Nephron progenitor cell (in vitro differentiated cells): ENCODE results near the gene LBP.
"Not testable (repeated sequence)": the region's sequence is repeated elsewhere in the genome, so short reads cannot be mapped to it uniquely, and the experiment has no call there.

ENCODE experiments used
- DNase-seq: peaks from one replicate; pipeline ENCODE4 v3.0.0; 2021
- H3K27ac Mint-ChIP-seq: 2 replicates; pipeline ENCODE4 v1.8.0; 2021; ENCODE audit warnings: mild to moderate bottlenecking, moderate library complexity, mixed read lengths
- H3K27me3 Mint-ChIP-seq: 2 replicates; pipeline ENCODE4 v1.8.0; 2021; ENCODE audit warnings: mild to moderate bottlenecking, low read depth, mixed read lengths; ENCODE audit not compliant: poor library complexity
- H3K36me3 Mint-ChIP-seq: 2 replicates; pipeline ENCODE4 v1.8.0; 2021; ENCODE audit warnings: low read depth, mixed read lengths
- H3K4me1 Mint-ChIP-seq: 2 replicates; pipeline ENCODE4 v1.8.0; 2021; ENCODE audit warnings: mixed read lengths
- H3K4me3 Mint-ChIP-seq: 2 replicates; pipeline ENCODE4 v1.8.0; 2021; ENCODE audit warnings: mild to moderate bottlenecking, moderate library complexity, mixed read lengths
- H3K9me3 Mint-ChIP-seq: 2 replicates; pipeline ENCODE4 v1.8.0; 2021; ENCODE audit warnings: mild to moderate bottlenecking, moderate library complexity, mixed read lengths
- TF ChIP-seq, protein P1 (sequence below): fragments of 200-600 bp; sonication (generic); IDR thresholded peaks from 2 replicates; pipeline ENCODE4 v1.5.0; 2021; ENCODE audit warnings: antibody characterized with exemption

The LBP gene

DNA sequence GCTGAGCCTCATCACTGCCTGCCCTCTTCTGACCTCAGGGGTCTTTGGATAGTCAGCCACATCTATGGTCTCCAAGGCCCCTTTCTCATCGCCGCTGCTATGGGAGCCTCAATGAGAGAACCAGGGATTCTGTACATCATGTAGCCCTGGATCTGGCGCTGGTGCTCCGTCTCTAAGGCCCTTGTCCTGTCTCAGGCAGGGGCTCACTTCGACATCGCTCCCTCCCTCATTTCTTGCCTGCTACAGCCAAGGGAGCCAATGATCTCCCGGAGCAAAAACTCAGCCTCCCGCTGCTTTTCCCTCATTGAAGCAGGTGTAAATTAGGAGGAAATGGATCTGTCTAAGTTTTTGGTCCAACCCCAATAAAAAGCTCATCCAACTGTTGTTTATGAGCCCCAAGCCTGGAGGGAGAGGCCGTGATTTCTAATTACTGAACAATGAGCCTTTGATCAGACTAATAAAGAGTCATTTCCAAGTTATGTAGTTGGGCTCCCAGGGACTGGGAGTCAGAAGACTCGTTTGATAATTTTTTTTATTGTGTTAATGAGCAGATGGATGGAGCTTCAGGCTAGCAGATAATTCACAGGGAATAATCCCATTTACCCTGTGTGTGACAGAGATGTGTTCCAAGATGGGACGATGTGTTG lies 30.9 kb downstream of the LBP start:
- H3K36me3 Mint-ChIP-seq, result no peaks in the 10 kb centered on the region
- peaks cover 4% of the 10 kb centered on the region for H3K4me1 Mint-ChIP-seq
- no peak overlapping the region for H3K4me3 Mint-ChIP-seq
- peaks cover 11% of the 10 kb centered on the region for H3K9me3 Mint-ChIP-seq
- no peak for DNase-seq
- H3K27me3 Mint-ChIP-seq, result peaks cover 26% of the 10 kb centered on the region
- no peak overlapping the region for H3K27ac Mint-ChIP-seq
- TF ChIP-seq, protein P1, sequence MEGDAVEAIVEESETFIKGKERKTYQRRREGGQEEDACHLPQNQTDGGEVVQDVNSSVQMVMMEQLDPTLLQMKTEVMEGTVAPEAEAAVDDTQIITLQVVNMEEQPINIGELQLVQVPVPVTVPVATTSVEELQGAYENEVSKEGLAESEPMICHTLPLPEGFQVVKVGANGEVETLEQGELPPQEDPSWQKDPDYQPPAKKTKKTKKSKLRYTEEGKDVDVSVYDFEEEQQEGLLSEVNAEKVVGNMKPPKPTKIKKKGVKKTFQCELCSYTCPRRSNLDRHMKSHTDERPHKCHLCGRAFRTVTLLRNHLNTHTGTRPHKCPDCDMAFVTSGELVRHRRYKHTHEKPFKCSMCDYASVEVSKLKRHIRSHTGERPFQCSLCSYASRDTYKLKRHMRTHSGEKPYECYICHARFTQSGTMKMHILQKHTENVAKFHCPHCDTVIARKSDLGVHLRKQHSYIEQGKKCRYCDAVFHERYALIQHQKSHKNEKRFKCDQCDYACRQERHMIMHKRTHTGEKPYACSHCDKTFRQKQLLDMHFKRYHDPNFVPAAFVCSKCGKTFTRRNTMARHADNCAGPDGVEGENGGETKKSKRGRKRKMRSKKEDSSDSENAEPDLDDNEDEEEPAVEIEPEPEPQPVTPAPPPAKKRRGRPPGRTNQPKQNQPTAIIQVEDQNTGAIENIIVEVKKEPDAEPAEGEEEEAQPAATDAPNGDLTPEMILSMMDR, result no peak

DNA sequence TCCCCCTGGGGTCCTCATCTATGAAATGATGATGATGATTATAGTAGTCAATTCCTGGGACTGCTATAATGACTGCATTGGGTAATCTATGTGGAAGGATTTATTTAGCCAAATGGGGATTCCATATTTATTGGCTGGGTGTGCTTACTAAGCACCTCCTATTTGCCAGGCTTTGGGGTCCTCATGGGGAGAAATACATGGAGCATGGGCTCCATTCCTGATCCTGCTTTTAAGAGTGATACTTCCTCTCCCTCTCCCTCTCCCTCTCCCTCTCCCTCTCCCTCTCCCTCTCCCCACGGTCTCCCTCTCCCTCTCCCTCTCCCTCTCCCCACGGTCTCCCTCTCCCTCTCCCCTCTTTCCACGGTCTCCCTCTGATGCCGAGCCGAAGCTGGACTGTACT lies 31.6 kb downstream of the LBP start:
- not testable (repeated sequence) for DNase-seq, H3K4me1 Mint-ChIP-seq, H3K36me3 Mint-ChIP-seq, H3K27ac Mint-ChIP-seq, H3K4me3 Mint-ChIP-seq
- Mint-ChIP-seq H3K9me3 (peaks cover 11% of the 10 kb centered on the region), H3K27me3 (peaks cover 25% of the 10 kb centered on the region)

DNA sequence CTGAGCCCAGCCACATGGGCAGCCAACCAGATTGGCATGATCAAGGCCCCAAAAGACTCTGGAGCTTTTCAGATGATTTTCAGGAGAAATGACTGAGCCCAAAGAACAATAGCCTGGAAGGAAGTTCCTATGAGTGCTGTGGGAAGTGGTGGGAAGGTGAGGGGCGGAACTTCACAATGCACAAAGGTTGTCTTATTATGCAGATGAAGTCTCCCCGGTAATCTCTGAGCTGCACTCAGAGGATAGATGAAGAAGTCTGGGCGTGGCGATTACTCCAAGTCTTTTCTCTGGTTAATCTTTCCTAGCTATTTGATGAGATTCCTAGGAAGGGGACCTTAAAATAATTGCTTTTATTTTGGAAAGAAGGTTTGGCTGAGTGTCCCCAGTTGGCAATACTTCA lies 36.9 kb downstream of the LBP start:
- no peak overlapping the region for H3K27ac Mint-ChIP-seq
- DNase-seq, result no peak
- no peak overlapping the region for H3K4me3 Mint-ChIP-seq
- H3K36me3 Mint-ChIP-seq, result no peaks in the 10 kb centered on the region
- peaks cover 8% of the 10 kb centered on the region for H3K9me3 Mint-ChIP-seq
- peaks cover 16% of the 10 kb centered on the region for H3K4me1 Mint-ChIP-seq
- TF ChIP-seq, protein P1, result no peak
- peaks cover 32% of the 10 kb centered on the region for H3K27me3 Mint-ChIP-seq

DNA sequence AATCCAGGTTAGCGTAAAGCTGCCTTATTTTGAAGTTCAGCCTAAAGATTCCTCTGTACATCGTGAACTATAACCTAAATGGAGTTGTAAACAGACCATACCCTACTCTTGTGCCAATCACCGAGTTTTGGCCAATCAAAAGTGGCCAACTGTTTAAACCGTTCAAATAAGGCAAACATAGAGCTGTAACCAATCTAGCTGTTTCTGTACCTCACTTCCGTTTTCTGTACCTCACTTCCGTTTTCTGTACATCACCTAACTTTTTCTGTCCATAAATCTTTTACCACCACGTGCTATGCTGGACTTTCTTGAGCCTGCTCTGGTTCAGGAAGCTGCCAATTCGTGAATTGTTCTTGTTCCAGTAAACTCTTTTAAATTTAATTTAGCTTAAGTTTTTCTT lies 39.7 kb downstream of the LBP start:
- no peak for DNase-seq
- Mint-ChIP-seq H3K4me1 (peaks cover 30% of the 10 kb centered on the region), H3K4me3 (no peak overlapping the region), H3K36me3 (no peaks in the 10 kb centered on the region), H3K27ac (no peak overlapping the region), H3K27me3 (peaks cover 29% of the 10 kb centered on the region), H3K9me3 (peaks cover 12% of the 10 kb centered on the region)
- TF ChIP-seq, protein P1, result no peak

DNA sequence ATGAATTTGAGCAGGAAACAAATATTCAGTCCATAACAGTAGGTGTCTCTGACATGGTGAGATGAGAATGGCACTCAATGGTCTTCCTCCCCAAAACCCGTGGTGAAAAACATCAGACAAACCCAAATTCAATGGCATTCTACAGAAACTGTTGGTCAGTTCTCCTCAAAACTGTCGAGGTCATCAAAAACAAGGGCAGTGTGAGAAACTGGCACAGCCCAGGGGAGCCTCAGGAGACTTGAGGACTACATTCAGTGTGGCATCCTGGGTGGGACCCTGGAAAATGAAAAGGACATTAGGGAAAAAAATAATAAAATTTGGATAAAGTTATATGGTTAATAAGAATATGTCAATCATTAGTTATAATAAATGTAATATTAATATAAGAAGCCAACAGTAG lies 40.6 kb downstream of the LBP start:
- TF ChIP-seq, protein P1, result no peak
- Mint-ChIP-seq H3K27me3 (peaks cover 24% of the 10 kb centered on the region), H3K4me1 (peaks cover 30% of the 10 kb centered on the region), H3K4me3 (no peak overlapping the region), H3K36me3 (no peaks in the 10 kb centered on the region), H3K9me3 (peaks cover 10% of the 10 kb centered on the region), H3K27ac (no peak overlapping the region)
- DNase-seq, result no peak

DNA sequence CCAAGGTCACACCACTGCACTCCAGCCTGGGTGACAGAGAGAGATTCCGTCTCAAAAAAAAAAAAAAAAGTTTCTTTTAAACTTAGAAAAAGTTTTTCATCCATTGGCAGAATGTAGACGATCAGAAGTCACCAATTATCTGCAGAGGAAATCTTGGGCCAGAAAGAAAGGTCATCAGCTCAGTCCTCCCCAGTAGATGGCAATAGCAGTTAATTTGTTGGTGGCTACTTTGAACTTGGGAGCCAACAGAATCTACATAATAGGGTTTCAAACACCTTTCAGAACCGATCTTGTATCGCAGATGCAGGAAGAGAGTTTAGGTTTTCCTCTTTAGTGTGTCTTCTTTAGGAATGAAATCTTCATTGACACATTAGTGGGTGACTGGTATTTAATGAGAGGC lies 41.7 kb downstream of the LBP start:
- peaks cover 20% of the 10 kb centered on the region for H3K27me3 Mint-ChIP-seq
- H3K27ac Mint-ChIP-seq, result no peak overlapping the region
- H3K4me3 Mint-ChIP-seq, result no peak overlapping the region
- no peaks in the 10 kb centered on the region for H3K36me3 Mint-ChIP-seq
- peaks cover 10% of the 10 kb centered on the region for H3K9me3 Mint-ChIP-seq
- TF ChIP-seq, protein P1, result no peak
- no peak for DNase-seq
- H3K4me1 Mint-ChIP-seq, result peaks cover 22% of the 10 kb centered on the region
